ENCODE measurements around the gene VWA7.

The VWA7 gene

DNA sequence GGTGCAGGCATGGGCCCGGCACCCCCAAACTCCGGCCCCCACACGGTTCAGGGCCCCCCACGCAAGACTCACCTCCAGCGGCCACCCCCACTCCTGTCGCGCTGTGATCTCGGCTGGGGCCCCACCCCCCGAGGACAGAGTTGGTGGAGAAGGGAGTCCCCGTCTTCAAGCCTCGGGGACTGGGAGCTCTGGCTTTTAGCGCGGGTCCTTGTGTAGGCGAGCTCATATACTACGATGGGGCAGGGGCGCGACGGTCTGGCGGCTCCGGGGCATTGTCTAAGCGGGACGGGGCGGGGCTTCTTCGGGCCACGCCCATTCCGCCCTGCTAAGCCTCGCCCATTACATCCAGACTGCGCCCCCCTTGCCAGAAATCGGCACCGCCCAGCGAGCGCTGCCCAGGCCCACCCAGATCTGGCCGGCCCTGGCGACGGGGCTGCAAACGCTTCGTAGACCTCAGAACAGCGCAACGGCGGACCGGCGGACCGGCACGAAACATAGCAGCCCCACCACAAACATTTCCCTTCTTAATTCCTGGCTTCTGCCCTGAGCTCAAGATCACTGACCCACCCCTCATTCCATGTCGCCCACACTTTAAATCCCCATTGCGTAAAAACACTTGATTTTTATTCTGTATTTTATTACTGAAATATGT, 47.0 kb downstream of the VWA7 start:
- DNase-seq (ENCODE audit: low read depth): peak; percentile 40

DNA sequence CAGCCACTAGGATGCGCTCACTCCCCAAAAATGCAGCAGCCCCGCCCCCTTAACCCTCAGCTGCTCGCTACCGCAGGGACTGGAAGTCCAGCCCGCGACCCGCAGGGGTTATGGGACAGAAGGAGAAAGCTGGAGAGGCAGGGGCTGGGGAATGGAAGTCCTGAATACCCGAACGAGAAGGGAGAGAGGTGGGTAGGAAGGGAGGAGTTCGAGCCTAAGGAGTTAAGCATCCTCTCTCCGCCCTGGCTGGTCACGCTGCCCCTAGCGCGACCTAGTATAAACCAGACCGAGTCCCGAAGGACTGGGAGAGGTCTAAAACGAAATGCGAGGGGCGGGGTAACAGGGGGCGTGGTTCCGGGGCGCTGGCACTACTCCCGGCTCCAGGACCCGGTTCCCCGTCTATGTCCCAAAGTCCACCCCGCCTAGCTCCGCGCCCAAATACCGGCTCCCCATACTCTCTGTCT, 47.6 kb downstream of the VWA7 start:
- DNase-seq (ENCODE audit: low read depth): peak; percentile 62

DNA sequence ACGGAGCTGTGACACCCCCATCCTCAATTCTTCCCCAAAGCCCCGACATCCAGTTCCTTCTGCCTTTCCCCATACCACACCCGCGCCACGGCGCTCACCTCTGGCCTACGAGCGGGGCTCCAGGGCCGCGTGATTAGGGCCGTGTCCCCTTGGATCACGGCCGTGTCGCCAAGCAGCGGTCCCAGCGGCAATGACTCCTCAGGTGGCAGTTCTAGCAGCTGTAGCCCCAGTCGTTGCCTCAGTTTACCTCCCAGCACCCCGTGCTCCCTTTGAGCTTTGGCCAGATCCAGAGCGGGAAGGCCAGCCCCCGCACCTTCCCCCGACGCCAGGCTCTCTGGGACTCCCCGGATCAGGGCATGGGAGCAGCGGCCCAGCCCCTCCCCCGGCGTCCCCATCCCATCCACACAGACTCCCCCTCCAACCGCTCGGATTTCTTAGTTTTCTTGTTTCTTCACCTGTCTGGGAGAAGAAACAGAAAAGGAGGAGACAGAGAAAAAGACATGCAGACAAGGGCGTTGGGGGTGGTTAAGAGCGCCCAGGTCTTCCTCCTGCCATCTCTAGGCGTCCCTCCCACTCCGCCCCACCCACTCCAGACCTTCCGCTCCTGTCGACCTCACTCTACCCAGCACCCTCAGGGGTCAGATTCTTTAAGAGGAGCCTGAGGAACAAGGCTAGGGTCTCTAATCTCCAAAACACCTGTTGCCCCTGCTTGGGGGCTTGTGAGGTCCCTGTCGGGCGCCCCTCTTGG, 48.2 kb downstream of the VWA7 start, which contains the start of gene DDAH2:
DDAH2 (minus strand) TSS at position 533 of the 748 bp plus-strand sequence; CDS start at position 395, 138 bp downstream.
- DNase-seq (ENCODE audit: low read depth): no peak

DNA sequence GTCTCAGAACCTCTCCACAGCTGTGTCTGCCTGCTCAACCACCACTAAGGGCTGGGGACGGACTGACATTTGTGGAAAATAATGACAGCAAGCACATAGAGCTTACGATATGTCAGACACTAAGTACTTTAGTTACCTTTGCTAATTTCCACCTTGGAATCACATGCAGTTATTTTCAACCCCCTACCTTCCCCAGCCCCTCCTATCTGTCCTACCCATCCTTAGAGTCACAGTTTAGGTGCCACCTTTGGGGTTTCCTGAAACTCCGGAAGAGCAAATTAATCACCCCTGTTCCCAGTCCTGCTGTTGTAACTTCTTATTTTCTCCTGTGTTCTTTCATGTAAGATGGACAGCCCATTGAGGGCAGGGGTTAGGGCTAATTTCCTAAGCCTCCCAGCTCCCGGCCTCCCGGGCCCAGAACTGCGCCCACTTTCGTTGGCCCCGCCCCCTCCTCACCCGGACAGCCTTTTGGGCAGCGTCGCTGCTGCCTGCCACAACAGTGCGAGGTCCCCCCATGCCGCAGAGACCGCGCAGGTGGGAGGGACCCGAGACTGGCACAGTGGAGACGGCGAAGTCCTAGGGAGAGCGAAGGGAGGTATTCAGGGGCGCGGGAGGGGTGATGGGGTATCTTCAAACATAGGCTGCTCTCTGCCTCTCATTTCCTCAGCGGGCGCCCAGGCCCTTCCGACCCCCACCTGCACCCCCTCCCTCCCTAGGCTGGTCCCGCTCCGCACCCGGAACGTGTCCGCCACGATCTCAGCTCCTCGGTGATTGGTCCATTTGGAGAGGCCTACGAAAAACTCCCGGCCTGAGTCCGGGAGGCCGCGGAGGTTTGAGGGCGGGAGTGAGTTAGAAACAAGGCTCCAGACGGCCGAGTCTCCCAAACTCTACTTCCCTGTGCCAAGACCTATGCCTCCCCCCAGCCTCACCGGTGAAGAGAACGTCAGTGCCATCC, 49.1 kb downstream of the VWA7 start:
- no peak for DNase-seq (ENCODE audit: low read depth)

DNA sequence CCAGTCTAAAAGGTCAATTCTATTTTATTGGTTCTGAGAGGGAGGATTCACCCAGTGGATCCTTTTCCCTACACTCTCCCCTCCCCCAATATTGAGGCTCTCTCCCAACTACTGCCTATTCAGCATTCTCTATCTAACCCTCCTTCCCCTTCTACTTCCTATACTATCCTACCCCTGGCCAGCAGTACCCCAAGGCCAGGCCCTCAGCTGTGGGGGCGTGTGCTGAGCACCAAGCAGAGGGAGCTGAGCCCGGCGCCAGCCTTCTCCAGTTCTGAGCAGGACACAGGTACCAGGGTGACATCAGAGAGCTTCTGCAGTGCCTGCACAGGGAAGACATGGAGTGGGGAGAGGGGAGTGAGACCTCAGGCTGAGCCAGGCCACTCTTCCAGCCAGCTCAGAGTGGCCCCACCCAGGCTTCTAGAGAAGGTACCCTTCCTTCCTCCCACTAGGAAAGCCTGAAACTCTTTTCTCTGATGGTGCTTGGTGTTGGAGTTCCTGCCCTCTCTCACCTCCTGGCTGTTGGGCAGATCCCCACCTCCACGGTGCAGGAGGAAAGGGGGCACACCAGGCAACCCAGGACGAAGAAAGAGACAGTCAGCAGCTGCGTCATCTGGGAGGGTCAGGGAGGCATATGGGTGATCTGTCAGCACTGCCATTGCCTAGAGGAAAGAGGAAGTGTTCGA, 50.0 kb downstream of the VWA7 start:
- no peak for DNase-seq (ENCODE audit: low read depth)

DNA sequence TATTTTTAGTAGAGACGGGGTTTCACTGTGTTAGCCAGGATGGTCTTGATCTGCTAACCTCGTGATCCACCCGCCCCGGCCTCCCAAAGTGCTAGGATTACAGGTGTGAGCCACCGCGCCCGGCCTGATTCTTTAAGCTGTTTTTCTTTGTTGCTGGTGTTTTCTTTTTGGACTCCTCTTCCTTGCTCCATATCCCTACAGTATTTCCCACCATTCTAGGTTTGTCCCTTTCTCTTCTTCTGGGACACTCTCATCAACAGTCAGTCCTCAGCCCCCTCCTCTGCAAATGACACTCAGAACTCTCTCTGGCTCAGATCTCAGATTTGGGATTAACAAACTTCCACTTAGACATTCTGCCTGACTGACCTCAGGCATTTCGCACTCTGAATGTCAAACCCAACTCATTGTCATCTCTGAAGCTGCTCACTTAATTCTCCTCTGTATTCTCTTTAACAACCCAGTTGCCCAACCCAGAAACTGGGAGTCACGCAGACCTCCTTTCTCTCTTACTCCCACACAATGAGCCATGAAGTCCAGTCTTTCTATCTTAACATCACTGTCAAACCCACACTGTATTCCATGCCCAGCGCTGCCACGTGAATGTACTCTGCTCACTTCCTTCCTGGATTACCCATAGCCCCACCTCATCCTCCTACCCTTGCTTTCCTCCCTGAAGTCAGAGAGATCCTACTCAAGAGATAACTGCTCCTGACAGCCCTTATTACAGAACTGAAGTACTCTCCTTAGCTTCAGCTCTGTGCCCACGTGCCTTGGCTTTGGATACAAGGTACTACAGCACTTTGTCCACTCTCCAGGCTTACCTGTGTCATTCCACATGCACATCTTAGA, 51.4 kb downstream of the VWA7 start:
- DNase-seq (ENCODE audit: low read depth): no peak

DNA sequence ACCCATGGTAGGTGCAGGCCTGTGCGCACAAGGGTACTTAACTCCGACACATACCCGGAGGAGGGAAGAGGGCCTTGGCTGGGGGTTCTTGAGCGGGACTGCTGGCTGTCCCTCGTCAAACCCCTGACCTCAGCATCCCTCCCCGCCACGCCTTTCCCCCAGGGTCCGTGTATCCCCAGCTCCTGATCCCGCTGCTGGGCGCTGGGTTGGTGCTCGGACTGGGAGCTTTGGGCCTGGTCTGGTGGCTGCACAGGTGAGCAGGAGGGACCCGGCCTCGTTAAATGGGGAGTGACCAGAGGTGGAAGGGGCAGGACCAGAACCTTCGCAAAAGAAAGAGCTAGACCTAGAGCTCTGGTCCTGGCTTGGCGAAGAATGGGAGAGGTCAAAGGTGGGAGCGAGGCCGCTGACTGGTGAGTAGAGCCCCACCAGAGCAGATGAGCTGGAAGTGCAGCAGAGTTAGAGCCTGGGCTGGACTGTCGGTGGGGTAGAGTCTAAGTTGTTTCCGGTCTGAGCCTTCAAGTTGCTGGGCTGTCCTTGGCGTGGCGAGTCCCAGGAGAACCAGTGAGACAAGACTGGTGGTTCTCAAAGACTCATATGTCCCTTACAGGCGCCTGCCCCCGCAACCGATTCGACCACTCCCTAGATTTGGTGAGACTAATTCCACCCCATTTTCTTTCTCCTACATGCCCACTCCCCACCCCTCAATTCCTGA, 53.0 kb downstream of the VWA7 start:
- DNase-seq (ENCODE audit: low read depth): no peak

DNA sequence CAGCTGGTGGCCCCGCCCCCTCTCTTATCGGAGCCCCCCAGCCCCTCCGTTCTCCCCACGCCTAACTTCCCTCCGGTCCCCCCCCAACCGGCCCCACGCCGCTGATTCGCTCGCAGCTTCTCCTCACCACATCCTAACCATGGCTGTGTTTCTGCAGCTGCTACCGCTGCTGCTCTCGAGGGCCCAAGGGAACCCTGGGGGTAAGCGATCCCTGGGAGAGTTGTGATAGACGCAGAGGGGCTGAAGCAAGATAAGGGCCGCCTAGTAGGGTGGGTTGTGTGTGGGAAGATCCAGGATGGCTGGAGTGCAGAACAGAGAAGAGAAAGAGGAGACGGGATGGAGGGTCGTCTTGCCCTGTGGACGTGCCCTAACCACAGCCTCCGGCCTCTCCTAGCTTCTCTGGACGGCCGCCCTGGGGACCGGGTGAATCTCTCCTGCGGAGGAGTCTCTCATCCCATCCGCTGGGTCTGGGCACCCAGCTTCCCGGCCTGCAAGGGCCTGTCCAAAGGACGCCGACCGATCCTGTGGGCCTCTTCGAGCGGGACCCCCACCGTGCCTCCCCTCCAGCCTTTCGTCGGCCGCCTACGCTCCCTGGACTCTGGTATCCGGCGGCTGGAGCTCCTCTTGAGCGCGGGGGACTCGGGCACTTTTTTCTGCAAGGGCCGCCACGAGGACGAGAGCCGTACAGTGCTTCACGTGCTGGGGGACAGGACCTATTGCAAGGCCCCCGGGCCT, 53.7 kb downstream of the VWA7 start, which contains the start of gene MPIG6B:
MPIG6B (plus strand) TSS at position 129 of the 735 bp plus-strand sequence; CDS start at position 140, 11 bp downstream.
- DNase-seq (ENCODE audit: low read depth): no peak

DNA sequence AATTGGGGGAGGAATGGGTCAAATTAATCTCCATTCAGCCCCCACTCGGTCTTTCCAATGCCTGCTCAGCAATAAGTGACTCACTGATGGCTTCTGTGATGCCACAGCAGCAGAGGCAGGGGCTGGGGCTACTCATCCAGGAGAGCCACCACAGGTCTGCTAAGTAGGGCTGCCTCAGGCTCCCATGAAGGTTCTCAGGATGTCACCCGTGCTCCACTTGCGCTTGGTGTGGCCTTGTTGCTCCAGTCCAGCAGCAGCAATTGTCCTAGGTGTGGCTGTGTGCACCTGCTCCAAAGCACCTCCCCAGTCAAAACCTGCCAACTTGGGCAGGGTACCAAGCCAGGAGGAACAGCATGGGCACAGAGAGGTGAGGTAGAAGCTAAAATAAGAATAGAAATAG, 55.0 kb downstream of the VWA7 start:
- DNase-seq (ENCODE audit: low read depth): no peak

DNA sequence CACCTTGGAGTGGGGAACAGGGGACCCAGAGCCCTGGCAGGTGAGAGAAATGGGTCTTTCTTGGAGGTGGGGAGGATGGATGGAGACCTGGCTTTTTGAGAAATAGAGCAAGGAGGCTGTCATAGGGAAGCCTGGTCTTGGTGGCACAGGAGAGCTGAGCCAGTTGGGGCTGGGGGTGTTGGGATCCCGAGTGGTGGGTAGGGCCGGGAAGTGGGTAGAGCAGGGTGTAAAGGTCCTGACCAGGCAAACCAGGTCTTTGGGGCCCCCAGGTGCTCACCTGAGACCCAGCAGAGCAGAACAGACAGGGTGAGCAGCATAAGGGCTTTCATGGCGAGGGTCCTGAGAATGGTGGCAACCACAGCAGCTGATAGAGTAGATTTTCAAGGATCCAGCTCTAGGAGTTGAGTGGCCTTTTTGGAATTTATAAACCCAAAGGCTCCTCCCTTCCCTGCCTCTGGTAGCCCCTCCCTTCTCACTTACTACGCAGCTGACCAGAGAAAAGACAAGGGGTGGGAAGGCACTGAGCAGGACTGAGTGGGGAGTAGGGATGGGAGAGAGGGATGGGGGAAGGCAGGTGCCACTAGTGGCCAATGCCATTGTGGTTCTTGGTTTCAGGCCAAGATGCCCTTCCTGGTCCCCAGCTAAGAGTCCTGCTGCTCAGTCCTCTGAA, 55.6 kb downstream of the VWA7 start, which contains the start of gene LY6G6C:
LY6G6C (minus strand) TSS at position 396 of the 670 bp plus-strand sequence; CDS start at position 329, 67 bp downstream.
- no peak for DNase-seq (ENCODE audit: low read depth)

DNA sequence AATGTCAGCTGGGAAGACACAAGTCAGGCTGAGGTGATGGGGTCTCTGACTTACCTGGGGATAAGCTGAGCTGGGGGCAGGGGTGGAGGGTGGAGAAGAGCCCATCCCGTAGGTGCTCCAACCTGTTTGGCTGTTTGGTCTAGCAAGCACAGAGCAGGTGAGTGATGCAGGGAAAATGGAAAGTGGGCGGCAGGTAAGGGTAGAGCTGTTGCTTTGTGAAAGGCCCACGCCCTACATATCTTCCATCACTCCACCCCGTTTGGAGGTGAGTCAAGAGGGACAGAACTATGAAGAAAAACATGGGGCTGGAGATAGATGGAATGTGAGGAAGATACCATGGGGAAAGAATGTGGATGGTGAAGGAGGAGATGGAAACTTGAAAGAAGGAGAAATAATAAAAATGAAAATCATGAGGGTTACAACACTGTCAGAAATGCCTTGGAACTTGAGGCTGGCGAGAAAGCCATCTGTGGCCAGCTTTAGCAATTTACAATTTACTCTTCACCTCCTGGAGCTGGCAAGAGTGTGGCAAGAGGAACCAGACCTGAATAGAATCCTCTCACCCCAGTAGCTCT, 56.8 kb downstream of the VWA7 start:
- DNase-seq (ENCODE audit: low read depth): no peak

DNA sequence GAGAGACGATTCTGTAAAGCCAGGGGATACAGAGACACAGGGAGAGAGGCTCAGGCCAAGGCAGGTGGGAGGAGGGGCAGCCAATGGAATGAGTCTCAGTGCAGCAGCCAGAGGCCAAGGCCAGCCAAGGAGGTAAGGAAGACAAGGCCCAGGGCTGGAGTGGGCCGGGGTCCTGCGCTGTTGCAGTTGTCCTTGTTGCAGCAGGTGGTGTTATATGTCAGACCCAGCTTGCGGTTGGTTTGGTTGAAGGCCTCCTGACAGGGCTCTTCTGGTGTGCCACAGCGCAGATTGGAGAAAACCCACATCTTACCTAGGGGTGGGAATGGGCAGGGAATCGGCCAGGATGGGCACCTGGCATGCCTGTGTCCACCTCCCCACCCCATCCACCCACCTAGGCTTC, 58.1 kb downstream of the VWA7 start:
- no peak for DNase-seq (ENCODE audit: low read depth)

DNA sequence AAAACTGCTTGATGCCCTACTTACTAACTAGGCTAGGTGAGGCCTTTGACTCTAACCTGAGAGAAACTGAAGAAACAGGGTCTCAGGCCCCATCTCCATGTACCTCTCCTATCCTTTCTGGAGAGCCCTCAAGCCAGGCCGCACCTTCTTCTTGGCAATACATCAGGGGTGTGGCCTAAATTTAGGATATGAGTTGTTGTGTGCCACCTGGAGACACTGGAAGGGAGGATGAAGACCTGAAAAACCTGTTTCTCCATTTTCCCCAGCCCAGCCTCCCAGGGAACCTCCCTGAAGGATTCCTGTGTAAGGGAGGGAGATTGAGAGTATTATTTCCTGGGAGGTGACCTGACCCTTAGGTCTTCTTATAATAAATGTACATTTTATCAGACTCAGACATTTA, 58.9 kb downstream of the VWA7 start:
- no peak for DNase-seq (ENCODE audit: low read depth)

DNA sequence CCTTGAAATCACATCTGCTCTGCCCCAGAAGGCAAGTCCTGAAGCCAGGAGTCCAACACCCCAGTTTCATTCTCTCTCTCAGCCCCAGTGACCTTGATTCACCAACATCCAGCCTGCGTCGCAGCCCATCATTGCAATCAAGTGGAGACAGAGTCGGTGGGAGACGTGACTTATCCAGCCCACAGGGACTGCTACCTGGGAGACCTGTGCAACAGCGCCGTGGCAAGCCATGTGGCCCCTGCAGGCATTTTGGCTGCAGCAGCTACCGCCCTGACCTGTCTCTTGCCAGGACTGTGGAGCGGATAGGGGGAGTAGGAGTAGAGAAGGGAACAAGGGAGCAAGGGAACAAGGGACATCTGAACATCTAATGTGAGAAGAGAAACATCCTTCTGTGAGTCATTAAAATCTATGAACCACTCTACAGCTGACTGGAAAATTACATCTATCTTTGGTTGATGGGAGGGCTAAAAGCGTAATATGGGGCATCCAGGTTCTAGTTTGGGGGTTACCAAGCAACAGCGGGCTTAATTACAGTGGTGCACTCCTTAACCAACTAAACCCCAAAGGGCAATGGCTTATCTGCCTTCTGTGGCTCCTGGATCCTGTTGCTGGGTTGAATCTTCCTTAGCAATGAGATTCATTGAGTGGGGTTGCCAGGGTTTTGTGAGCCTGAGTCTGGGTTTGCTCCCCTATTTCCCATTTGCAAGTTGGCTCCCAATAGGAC, 59.5 kb downstream of the VWA7 start:
- DNase-seq (ENCODE audit: low read depth): no peak

Data from activated T-helper 1 cell treated with Interleukin-2 at 50 U/mL for 16 hours (primary cell).